NT2/D1 (cell line): ENCODE data around the gene GNPNAT1.

Source experiments
- YY1 ChIP-seq: IDR thresholded peaks from 2 replicates; pipeline ENCODE4 v1.6.1; 2011; ENCODE audit not compliant: insufficient read length, insufficient read depth
- ZNF274 ChIP-seq: IDR thresholded peaks from 2 replicates; pipeline ENCODE4 v1.6.1; 2011; ENCODE audit warnings: mild to moderate bottlenecking, low read depth, low read length

DNA sequence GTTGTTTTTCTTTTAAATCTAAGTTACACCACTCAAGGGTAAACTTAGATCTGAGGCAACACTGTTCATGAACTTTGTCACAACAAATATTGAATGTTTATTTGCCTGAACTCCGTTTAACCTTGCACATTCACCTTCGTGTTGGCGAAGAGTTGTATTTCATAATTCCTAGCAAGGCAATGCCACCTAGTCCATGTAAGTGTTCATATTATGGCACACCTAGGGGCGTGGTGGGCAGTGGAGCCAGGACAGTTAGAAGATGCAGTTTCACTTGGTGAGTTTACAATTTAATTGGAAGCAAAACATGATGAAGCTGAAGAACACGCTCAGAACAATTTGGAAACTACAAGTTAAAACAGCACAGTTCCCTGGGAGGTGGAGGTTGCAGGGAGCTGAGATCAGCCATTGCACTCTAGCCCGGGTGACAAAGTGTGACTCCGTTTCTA lies 30.4 kb upstream of the GNPNAT1 start:
- TF ChIP-seq ZNF274, result no peak
- no peak for TF ChIP-seq YY1
